ENCODE results near the gene ARHGAP26.

Gene ARHGAP26

GRCh38 chr5:143025971-143026370 is 255.8 kb downstream of the ARHGAP26 start:
- DNase-seq = no peak

- no peak for DNase-seq
These were observed 256.2 kb downstream of the ARHGAP26 start for GRCh38 chr5:143026380-143026779.

GRCh38 chr5:143029293-143029692 is 259.1 kb downstream of the ARHGAP26 start:
- DNase-seq = no peak

GRCh38 chr5:143030349-143030748 is 260.2 kb downstream of the ARHGAP26 start:
- DNase-seq = no peak

GRCh38 chr5:143031781-143032580 is 261.8 kb downstream of the ARHGAP26 start:
- no peak for DNase-seq

GRCh38 chr5:143032581-143032836 is 262.3 kb downstream of the ARHGAP26 start:
- no peak for DNase-seq

- DNase-seq = peak; percentile 43 to 94
These were observed 263.5 kb downstream of the ARHGAP26 start for GRCh38 chr5:143033535-143034250.

- no peak for DNase-seq
These were observed 266.2 kb downstream of the ARHGAP26 start for GRCh38 chr5:143036146-143036927.

GRCh38 chr5:143037071-143037470 is 266.9 kb downstream of the ARHGAP26 start:
- DNase-seq = peak; percentile 38 to 66

- DNase-seq = no peak
These were observed 267.5 kb downstream of the ARHGAP26 start for GRCh38 chr5:143037708-143038107.

GRCh38 chr5:143040622-143041021 is 270.4 kb downstream of the ARHGAP26 start:
- no peak for DNase-seq

GRCh38 chr5:143041461-143041860 is 271.3 kb downstream of the ARHGAP26 start:
- DNase-seq = no peak

GRCh38 chr5:143041972-143042770 is 272.0 kb downstream of the ARHGAP26 start:
- no peak for DNase-seq

GRCh38 chr5:143044265-143044664 is 274.1 kb downstream of the ARHGAP26 start:
- no peak for DNase-seq

- no peak for DNase-seq
These were observed 274.9 kb downstream of the ARHGAP26 start for GRCh38 chr5:143045062-143045461.

- DNase-seq = no peak
These were observed 276.1 kb downstream of the ARHGAP26 start for GRCh38 chr5:143046314-143046713.

- no peak for DNase-seq
These were observed 276.9 kb downstream of the ARHGAP26 start for GRCh38 chr5:143047091-143047490.

GRCh38 chr5:143050183-143050582 is 280.0 kb downstream of the ARHGAP26 start:
- DNase-seq = no peak

GRCh38 chr5:143051244-143052058 is 281.3 kb downstream of the ARHGAP26 start:
- DNase-seq = peak in 1 of 2 experiments; percentile 14

GRCh38 chr5:143052967-143053682 is 282.9 kb downstream of the ARHGAP26 start:
- no peak for DNase-seq

- DNase-seq = no peak
These were observed 283.6 kb downstream of the ARHGAP26 start for GRCh38 chr5:143053780-143054179.

Measured in SW 1271 (cell line).